Inferior parietal cortex (tissue), 1 donor: ENCODE measurements around the gene CCDC142.
"Not testable (repeated sequence)": the region's sequence is repeated elsewhere in the genome, so short reads cannot be mapped to it uniquely, and the experiment has no call there.

Experiments used
- DNase-seq: peaks from one replicate; pipeline ENCODE4 v3.0.0-alpha.2; 2016; ENCODE audit errors: extremely low spot score

CCDC142 gene

GRCh38 chr2:74442483-74443297, 40.1 kb downstream of the CCDC142 start:
- DNase-seq: not testable (repeated sequence)

- no peak for DNase-seq
Measured at GRCh38 chr2:74441690-74442482, 40.9 kb downstream of the CCDC142 start, which contains the start of gene RTKN. RTKN (minus strand) TSS chr2:74441937; CDS start chr2:74441816, 121 bp downstream.

GRCh38 chr2:74441170-74441689, 41.6 kb downstream of the CCDC142 start:
- DNase-seq: no peak

GRCh38 chr2:74440378-74441169, 42.2 kb downstream of the CCDC142 start:
- DNase-seq: peak; percentile 78

- peak; percentile 80 for DNase-seq
Measured at GRCh38 chr2:74439803-74440377, 42.9 kb downstream of the CCDC142 start.

- DNase-seq: no peak
Measured at GRCh38 chr2:74439373-74439772, 43.4 kb downstream of the CCDC142 start.

GRCh38 chr2:74438248-74438647, 44.5 kb downstream of the CCDC142 start:
- no peak for DNase-seq

GRCh38 chr2:74436848-74437695, 45.7 kb downstream of the CCDC142 start:
- DNase-seq: no peak

GRCh38 chr2:74436111-74436805, 46.5 kb downstream of the CCDC142 start:
- no peak for DNase-seq

- DNase-seq: no peak
Measured at GRCh38 chr2:74430502-74430901, 52.3 kb downstream of the CCDC142 start.

GRCh38 chr2:74429487-74430451, 53.0 kb downstream of the CCDC142 start:
- no peak for DNase-seq

- DNase-seq: no peak
Measured at GRCh38 chr2:74428675-74429074, 54.1 kb downstream of the CCDC142 start.

- no peak for DNase-seq
Measured at GRCh38 chr2:74427551-74427950, 55.2 kb downstream of the CCDC142 start.

GRCh38 chr2:74426181-74426758, 56.5 kb downstream of the CCDC142 start:
- no peak for DNase-seq

GRCh38 chr2:74425523-74425922, 57.3 kb downstream of the CCDC142 start:
- no peak for DNase-seq

- DNase-seq: no peak
Measured at GRCh38 chr2:74424995-74425406, 57.8 kb downstream of the CCDC142 start.

- no peak for DNase-seq
Measured at GRCh38 chr2:74424139-74424992, 58.4 kb downstream of the CCDC142 start.
